C4-2B (cell line): ENCODE results near the gene ACBD4.

Source experiments
- ZFX ChIP-seq: fragments of 450-650 bp; IDR thresholded peaks from 2 replicates; pipeline ENCODE4 v1.6.1; 2017
- TF ChIP-seq, protein P1 (sequence below): fragments of 450-650 bp; conservative IDR thresholded peaks from 2 replicates; pipeline ENCODE4 v1.5.1; 2017; ENCODE audit warnings: mild to moderate bottlenecking

DNA sequence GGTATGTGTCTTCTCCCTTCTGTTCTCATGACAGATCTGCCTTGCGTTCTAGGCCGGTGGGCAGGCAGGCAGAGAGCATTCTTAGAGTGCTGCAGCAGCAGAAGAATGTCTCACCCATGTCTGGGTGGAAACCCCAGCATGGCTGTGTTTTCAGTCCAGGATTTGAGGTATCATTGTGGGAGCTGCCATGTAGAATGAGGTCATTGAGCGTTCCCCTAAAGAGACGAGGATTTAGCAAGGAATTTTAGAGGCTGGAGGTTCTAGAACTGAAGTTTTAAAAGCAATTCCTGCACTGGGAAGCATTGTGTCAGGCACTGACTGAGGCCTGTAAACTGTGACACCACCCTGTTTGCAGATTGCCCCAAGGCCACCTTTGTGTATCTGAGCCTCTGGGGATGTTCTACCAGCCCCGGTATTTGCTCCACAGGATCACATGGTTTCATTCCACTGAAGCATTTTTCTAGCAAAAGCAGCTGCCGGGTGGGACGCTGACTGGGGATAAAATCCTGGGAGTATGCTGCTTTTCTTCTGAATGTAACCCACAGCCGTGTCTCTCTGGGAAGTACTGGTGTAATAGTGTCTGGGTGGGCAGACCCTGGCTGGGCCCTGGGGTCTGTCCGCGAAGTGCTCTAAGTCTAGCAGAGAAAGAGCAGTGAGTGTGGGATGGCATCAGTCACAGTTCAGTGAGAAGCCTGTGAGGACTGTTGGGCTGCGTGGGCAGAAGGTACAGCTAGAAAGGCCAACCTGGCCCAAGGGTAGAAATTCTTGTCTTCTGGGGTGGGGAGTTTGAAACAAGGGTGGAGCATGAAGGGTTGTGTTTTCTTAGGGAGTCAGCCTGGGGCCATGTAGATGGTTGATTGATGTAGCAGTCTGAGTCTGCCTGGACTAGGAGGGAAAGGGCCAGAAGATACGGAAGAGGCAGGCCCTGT is 33.3 kb upstream of the ACBD4 start:
- TF ChIP-seq, protein P1, sequence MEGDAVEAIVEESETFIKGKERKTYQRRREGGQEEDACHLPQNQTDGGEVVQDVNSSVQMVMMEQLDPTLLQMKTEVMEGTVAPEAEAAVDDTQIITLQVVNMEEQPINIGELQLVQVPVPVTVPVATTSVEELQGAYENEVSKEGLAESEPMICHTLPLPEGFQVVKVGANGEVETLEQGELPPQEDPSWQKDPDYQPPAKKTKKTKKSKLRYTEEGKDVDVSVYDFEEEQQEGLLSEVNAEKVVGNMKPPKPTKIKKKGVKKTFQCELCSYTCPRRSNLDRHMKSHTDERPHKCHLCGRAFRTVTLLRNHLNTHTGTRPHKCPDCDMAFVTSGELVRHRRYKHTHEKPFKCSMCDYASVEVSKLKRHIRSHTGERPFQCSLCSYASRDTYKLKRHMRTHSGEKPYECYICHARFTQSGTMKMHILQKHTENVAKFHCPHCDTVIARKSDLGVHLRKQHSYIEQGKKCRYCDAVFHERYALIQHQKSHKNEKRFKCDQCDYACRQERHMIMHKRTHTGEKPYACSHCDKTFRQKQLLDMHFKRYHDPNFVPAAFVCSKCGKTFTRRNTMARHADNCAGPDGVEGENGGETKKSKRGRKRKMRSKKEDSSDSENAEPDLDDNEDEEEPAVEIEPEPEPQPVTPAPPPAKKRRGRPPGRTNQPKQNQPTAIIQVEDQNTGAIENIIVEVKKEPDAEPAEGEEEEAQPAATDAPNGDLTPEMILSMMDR = no peak
- TF ChIP-seq ZFX = no peak
